Ascending aorta (tissue), 2 donors: Measurements from ENCODE around the gene PRODH2. TPM values are rescaled to one million over a fixed set of nuclear protein-coding genes. Genes with fewer than 3 reads are reported as not detected.

Experiments used
- DNase-seq, 2 donors: peaks; one replicate each; pipeline ENCODE4 v3.0.0-alpha.2; 2019; ENCODE audit warnings: low spot score in 2 of 2
- H3K27ac ChIP-seq, 2 donors: fragments of 200-600 bp; sonication (generic); one replicate each; pipeline ENCODE4 v1.5.1; 2016 to 2017; ENCODE audit warnings: mild to moderate bottlenecking in 1 of 2
- H3K27me3 ChIP-seq: fragments of 200-600 bp; sonication (generic); one replicate; pipeline ENCODE4 v1.5.1; 2017
- H3K36me3 ChIP-seq, 2 donors: fragments of 200-600 bp; sonication (generic); one replicate each; pipeline ENCODE4 v1.5.1; 2016
- H3K4me1 ChIP-seq, 2 donors: fragments of 200-600 bp; sonication (generic); one replicate each; pipeline ENCODE4 v1.5.1; 2016 to 2017; ENCODE audit warnings: mild to moderate bottlenecking in 1 of 2
- H3K4me3 ChIP-seq, 2 donors: fragments of 200-600 bp; sonication (generic); one replicate each; pipeline ENCODE4 v1.5.1; 2016 to 2017; ENCODE audit warnings: mild to moderate bottlenecking in 1 of 2
- H3K9me3 ChIP-seq, 2 donors: fragments of 200-600 bp; sonication (generic); one replicate each; pipeline ENCODE4 v1.5.1; 2016
- CTCF ChIP-seq, 3 experiments: fragments of 200-600 bp in 2 of 3; fragments of 450-650 bp in 1 of 3; sonication (generic) in 2 of 3; IDR thresholded peaks; one replicate each; pipeline ENCODE4 v1.5.1; 2016 to 2019; ENCODE audit warnings: antibody characterized with exemption in 3 of 3, mild to moderate bottlenecking in 1 of 3, moderate library complexity in 1 of 3
- intact Hi-C: fragments of 100-400 bp; cut with DNase I; formaldehyde crosslinking; loops from one replicate; pipeline ENCODE4 v1.15.1; 2023
- total RNA-seq: library from RNA; depleted of rRNA; stranded (reverse); fragments of >200 nt; gene quantifications from one replicate; pipeline ENCODE4 v1.1.0, GENCODE V29; 2016

PRODH2 gene
- total RNA-seq, 1 donor from 2014 or later = not detected

- Histone ChIP-seq H3K27me3 (no peaks in the 10 kb centered on the region), H3K4me1 (peaks cover 0 to 25% of the 10 kb centered on the region in 2 donors), H3K27ac (peak overlapping the region in 1 of 2 donors; percentile 15), H3K36me3 (peaks cover 18 to 24% of the 10 kb centered on the region in 2 donors), H3K9me3 (no peaks in the 10 kb centered on the region), H3K4me3 (peak overlapping the region in 1 of 2 donors; percentile 5)
- no peak for TF ChIP-seq CTCF (IDR thresholded peaks at IDR 0.05)
- intact Hi-C loops = no loop called here
- DNase-seq = no peak
Measured at GRCh38 chr19:35750167-35750566, 62.5 kb downstream of the PRODH2 start.

Other genes with a start within 250 kb of the PRODH2 start
- not detected for gene ATP4A, start 249.2 kb downstream of the PRODH2 start, total RNA-seq
- gene PMIS2, start 226.7 kb downstream of the PRODH2 start, total RNA-seq = not detected
- gene HAUS5, start 200.1 kb downstream of the PRODH2 start, total RNA-seq = 1.9 TPM
- 69.0 TPM for gene RBM42, start 183.8 kb downstream of the PRODH2 start, total RNA-seq
- 4.8 TPM for gene ETV2, start 171.1 kb downstream of the PRODH2 start, total RNA-seq
- gene COX6B1, start 164.5 kb downstream of the PRODH2 start, total RNA-seq = 301 TPM
- not detected for gene UPK1A, start 146.3 kb downstream of the PRODH2 start, total RNA-seq
- not detected for gene ZBTB32, start 108.3 kb downstream of the PRODH2 start, total RNA-seq
- gene KMT2B, start 94.8 kb downstream of the PRODH2 start, total RNA-seq = 25.5 TPM
- not detected for gene IGFLR1, start 70.4 kb downstream of the PRODH2 start, total RNA-seq
- gene U2AF1L4, start 67.4 kb downstream of the PRODH2 start, total RNA-seq = not detected
- 110 TPM for gene PSENEN, start 67.2 kb downstream of the PRODH2 start, total RNA-seq
- gene LIN37, start 64.3 kb downstream of the PRODH2 start, total RNA-seq = 29.9 TPM
- gene HSPB6, start 55.8 kb downstream of the PRODH2 start, total RNA-seq = 265 TPM
- gene PROSER3, start 54.7 kb downstream of the PRODH2 start, total RNA-seq = 6.5 TPM
- 8.7 TPM for gene ARHGAP33, start 37.3 kb downstream of the PRODH2 start, total RNA-seq
- not detected for gene NPHS1, start 39.7 kb upstream of the PRODH2 start, total RNA-seq
- gene KIRREL2, start 44.1 kb upstream of the PRODH2 start, total RNA-seq = not detected
- gene APLP1, start 55.7 kb upstream of the PRODH2 start, total RNA-seq = 0.21 TPM
- gene NFKBID, start 87.7 kb upstream of the PRODH2 start, total RNA-seq = 3.7 TPM
- not detected for gene HCST, start 89.7 kb upstream of the PRODH2 start, total RNA-seq
- 31.5 TPM for gene TYROBP, start 95.5 kb upstream of the PRODH2 start, total RNA-seq
- gene LRFN3, start 123.5 kb upstream of the PRODH2 start, total RNA-seq = 26.6 TPM
- 107 TPM for gene SDHAF1, start 182.3 kb upstream of the PRODH2 start, total RNA-seq
- gene SYNE4, start 196.0 kb upstream of the PRODH2 start, total RNA-seq = not detected
- 35.3 TPM for gene ALKBH6, start 201.4 kb upstream of the PRODH2 start, total RNA-seq
- 43.2 TPM for gene CLIP3, start 220.0 kb upstream of the PRODH2 start, total RNA-seq
- not detected for gene THAP8, start 241.4 kb upstream of the PRODH2 start, total RNA-seq
- gene WDR62, start 242.1 kb upstream of the PRODH2 start, total RNA-seq = not detected